NCI-H1694 treated with DMSO at 0.1 percent for 48 hours (cell line): ENCODE measurements around the gene CCDC17.
"Not testable (repeated sequence)": the region's sequence is repeated elsewhere in the genome, so short reads cannot be mapped to it uniquely, and the experiment has no call there.

Source experiments
- DNase-seq: peaks from one replicate; lab custom pipeline; 2025; lab: John Stamatoyannopoulos, UW

Gene CCDC17

DNA sequence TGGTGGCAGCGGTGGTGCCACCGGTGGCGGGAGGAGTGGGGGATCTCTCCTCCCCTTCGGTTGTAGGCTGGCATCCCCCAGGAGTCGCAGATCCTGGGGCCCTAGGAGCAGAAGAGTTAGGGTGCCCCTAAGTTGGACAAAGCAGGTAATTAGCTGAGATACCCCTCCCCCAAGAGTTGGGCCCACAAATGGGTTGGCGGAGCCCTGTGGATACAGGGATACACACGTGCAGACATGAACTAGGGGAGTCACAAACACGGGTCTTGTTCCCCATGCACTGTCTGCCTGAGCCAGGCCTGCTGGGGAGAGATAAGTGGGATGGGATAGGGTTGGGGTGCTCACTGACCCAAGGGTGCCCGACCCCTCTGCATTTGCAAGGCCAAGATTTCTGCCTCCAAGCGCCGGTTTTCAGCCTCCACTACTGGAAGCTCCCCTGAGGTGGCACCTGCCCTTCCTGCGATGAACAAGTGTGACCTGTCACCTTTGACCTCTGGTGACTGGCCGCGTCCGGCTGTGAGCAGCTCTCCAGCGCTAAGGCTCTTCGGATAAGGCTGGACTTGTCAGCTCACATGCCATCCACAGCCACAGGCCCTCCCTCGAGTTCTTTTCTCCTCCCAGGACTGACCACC is 1.8 kb downstream of the CCDC17 start:
- DNase-seq = no peak

DNA sequence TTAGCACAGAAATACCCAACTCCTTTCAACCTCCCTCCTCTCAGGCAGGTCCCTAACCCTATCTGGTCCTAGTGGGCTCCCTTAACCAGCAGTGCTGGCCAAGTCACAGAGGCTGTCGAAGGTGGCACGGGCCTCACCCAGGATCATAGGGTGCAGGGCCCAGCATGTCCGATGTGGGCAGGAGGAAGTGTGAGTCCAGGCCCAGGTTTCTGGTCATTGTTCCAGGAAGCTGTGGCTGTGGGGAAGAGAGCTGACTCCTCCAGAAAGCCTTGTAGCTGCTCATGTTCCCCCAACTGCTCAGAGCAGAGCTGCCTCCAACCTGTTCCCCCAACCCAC is 2.4 kb downstream of the CCDC17 start:
- DNase-seq = no peak

DNA sequence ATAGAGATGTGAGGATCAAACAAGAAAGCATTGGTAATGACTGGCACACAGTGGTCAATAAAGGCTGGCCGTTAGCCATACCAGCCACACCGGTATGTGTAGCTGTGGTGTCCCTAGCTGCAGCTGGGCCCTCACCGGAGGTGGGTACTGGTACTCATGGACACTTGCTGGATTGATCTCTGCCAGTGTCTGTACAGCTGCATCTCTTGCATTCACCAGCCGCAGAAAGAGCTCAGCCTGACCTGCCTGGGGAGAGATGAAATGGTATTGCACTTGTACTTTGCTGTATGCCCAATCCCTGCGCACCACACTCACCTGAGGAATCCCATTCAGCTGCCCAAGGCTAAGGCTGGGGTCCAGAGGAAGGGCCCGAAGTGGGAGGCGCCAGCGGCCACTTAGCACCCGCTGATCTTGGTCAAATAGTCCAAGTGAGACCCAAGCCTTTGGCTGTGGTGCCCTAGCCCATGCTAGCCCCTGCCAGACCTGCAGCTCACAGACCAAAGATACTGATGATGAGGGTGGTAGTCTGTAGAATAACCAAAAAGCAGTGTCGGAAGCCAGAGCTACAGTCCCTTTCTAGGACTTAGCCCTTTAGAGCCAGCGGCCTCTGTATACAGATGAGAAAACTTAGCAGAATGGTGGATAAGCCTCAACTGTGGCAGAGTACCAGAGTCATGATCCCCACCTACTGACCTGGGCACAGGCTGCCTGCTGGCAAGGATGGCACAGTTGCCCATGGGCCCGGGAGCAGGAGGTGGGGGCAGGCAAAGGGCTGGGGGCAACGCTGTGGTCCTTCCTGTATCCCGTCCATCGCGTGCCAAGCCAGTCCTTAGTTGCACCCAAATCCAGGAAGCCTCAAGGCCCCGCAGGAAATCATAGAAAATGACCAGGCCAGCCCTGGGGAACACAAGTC is 3.0 kb downstream of the CCDC17 start:
- DNase-seq = no peak

DNA sequence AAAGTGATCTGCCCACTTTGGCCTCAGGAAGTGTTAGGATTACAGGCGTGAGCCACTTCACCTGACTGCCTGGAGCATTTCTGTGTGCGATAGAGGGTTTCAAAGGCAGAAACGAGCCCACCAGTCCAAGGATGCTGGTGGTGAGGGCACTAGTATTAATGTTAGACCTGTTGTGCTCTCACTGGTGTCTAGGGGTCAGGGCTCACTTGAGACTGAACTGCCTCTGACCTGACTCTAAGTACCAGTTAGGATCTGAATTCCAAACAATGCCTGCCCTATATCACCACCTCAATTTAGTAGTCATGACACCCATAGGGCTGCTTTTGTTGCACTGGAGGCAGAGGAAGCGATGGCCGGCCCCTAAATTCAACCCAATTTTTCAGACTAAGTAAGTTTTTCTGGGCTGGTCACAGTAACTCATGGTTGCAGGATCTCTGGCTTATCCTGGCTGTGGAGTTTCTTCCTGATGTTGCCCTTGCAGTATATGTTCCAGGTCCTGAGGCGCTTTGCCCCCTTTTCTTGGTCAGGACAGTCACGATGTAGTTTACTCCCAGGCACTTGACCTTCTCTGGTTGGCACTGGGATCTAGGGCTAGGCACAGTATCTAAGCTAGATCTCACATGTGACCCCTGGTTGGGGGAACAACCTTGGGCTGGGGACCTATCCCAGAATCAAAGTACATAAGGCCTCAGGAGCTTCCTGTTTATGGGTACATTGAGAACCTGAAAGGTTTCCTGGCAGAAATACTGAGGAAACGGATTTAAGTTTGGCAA is 4.5 kb downstream of the CCDC17 start:
- no peak for DNase-seq

DNA sequence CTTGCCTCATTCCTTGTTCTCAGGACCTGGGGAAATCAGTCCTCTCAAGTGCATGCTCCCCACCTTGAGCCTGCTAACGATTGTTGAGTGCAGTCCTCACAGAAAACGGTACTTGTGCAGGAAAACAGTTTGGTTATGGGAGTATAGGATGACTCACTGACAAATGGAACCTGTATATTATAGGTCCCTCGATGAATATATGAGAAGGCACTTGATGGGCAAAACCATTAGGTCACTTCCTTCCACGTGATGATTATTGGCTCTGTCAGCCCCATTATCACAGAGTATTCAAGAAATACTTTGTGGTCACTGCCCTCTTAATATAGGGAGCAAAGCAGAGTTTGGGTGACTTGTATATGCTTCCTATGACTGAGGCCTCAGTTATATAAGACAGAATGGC is 6.2 kb downstream of the CCDC17 start:
- DNase-seq = no peak

DNA sequence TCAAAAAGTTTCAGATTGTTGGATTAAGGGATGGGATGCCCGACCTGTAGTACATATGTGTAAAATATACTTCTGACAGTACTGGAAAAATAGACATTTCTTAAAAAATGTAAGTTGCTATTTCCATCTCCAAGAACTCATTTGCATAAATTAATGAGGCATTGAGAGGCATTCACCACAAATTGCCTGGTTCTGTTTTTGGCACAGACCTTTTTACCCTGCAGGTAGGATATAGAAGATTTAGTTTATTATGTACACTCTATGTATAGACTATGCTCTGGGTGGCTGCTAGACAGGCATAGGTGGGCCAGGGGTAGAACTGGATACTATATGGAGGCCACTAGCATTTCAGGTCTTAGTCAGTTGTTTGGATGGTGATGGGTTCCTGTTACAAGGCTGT is 8.0 kb downstream of the CCDC17 start:
- no peak for DNase-seq

DNA sequence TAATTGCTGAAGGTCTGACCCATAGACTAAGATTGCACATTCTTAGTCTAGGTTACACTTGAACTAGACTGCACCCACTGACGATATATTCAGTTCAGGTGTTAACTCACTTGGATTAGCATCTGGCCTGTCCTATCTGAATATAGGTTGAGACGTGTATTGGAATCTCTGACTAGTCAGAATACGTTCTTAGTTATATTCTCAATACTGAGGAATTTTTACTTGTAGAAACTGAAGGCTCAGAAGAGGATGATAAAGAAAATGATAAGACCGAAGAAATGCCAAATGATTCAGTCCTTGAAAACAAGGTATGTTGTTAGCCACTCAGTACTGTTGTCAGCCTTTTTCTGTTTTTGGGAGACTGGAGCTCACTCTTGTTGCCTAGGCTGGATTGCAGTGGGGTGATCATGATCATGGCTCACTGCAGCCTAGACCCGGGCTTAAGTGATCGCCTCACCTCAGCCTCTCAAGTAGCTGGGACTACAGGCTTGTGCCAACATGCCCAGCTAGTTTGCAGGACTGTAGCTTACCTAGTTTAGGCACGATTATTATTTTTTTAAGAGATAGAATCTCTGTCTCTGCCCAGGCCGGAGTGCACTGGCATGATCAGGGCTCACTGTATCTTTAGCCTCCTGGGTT is 10.8 kb downstream of the CCDC17 start:
- DNase-seq = no peak

DNA sequence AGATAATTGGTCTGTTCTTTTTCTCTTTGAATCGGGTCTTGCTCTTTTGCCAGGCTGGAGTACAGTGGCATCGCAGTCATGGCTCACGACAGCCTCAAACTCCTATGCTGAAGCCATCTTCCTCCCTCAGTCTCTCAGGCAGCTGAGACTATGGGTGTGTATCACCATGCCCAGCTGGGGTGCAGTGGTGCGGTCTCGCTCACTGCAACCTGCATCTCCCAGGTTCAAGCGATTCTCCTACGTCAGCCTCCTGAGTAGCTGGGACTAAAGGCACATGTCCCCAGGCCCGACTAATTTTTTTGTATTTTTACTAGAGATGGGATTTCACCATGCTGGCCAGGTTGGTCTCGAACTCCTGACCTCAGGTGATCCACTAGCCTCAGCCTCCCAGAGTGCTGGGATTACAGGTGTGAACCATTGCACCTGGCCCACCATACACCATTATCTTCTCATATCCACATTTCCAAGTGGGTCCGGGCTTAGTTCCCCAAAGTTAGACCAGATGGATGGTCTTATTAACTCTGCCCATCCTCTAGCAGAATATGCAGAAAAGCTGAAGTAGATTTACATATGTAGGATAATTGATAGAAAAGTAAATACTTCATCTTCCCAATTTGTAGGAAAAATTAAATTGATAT is 13.1 kb downstream of the CCDC17 start:
- no peak for DNase-seq

DNA sequence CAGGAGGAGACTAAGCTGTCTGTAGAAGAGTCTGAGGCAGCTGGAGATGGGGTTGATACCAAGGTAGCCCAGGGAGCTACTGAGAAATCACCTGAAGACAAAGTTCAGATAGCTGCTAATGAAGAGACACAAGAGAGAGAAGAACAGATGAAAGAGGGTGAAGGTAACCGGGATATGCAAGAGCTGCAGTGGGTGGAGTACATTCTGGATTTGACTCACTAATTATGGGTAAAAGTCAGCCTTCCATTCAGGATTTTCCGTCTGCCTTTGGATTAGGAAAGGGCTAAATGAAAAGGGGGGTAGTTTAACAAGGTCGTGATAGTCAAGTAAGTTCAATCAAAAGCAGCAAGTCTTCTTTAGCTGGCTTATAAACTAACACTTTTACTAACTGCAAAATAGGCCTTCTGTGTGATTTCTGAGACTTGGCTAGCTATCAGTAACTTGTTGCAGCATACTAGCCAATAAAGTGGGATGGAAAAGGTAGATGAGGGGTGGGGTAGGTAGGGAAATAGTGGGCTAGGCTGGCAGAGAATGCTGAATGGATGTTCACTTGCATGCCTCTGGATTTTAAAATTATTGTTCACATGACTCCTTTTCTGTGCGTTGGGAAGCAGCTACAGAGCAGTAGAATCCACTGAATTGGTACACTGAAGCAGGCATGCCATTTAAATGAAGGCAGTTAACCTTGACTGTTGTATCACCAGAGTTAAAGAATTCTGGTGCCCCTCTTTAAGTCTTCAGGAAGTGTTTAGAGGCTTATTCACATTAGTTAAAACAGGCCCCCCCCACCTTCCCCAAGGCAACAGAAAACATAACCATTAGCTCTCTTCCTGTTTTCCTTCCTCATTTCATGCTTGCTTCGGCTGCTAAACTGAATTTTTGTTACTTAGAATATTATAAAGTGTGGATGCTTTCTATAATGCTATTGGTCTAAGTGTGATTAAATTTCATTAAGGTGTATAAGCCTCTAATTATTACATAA is 15.4 kb downstream of the CCDC17 start:
- DNase-seq = no peak

DNA sequence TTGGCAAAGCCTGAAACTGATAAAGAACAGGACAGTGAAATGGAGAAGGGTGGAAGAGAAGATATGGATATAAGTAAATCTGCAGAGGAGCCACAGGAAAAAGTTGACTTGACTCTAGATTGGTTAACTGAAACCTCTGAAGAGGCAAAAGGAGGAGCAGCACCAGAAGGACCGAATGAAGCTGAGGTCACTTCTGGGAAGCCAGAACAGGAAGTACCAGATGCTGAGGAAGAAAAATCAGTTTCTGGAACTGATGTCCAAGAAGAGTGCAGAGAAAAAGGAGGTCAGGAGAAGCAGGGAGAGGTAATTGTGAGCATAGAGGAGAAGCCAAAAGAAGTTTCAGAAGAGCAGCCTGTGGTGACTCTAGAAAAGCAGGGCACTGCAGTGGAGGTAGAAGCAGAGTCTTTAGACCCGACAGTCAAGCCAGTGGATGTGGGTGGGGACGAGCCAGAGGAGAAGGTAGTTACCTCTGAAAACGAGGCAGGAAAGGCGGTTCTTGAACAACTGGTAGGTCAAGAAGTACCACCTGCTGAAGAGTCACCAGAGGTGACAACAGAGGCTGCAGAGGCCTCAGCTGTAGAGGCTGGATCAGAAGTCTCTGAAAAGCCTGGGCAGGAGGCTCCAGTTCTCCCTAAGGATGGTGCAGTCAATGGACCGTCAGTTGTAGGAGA is 16.3 kb downstream of the CCDC17 start:
- no peak for DNase-seq

DNA sequence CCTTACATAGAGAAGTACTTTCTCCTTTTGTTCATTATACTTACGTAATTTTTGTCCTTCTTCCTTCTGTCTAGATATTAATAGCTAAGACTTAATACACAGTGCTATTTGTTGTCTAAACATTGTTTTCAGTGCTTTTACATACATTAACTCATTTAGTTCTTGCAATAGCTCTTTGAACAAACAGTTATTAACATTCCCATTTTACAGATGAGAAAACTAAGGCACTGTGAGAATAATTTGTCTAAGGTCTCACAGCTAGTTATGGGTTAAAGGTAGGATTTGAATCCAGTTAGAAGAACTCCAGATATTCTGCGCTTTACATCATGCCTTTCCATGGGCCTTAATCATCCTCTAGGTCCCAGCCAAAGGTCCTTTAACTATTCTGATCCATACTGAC is 19.6 kb downstream of the CCDC17 start:
- DNase-seq = no peak

DNA sequence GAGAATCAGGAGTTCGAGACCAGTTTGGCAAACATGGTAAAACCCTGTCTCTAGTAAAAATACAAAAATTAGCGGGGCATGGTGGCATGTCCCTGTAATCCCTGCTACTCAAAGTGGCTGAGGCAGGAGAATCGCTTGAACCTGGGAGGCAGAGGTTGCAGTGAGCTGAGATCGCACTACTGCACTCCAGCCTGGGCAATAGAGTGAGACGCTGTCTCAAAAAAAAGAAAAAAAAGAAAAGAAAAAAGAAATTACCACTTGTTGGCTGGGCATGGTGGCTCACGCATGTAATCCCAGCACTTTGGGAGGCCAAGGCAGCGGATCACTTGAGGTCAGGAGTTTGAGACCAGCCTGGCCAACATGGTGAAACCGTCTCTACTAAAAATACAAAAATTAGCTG is 27.1 kb downstream of the CCDC17 start:
- DNase-seq = not testable (repeated sequence)

DNA sequence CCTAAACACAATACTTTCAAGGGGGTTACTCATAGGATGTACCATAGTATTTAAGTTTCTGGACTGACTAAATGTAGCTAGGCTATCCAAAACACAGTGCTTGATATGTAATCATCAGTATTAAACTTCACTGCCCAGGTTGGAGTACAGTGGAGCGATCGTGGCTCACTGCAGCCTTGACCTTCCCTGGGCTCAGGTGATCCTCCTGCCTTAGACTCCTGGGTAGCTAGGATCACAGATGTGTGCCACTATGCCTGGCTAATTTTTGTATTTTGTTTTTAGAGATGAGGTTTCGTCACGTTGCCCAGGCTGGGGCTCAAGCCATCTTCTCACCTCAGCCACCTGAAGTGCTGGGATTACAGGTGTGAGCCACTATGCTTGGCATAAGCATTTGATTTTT is 29.4 kb downstream of the CCDC17 start:
- no peak for DNase-seq

DNA sequence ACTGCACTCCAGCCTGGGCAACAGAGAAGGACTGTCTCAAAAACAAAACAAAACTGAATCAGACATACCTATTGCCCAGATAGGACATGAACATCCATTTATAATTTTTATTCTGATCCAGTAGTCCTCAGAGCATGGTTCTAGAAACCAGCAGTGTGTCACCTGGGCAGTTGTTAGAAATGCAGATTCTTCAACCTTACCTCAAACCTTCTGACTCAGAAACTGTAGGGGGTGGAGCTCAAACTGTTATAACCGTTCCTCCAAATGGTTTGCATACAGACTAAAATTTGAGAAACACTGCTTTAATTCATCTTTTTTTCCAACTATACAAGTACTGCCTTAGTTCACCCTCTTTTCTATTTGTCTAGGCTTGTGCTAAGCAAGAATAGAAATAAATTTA is 34.0 kb downstream of the CCDC17 start:
- no peak for DNase-seq

DNA sequence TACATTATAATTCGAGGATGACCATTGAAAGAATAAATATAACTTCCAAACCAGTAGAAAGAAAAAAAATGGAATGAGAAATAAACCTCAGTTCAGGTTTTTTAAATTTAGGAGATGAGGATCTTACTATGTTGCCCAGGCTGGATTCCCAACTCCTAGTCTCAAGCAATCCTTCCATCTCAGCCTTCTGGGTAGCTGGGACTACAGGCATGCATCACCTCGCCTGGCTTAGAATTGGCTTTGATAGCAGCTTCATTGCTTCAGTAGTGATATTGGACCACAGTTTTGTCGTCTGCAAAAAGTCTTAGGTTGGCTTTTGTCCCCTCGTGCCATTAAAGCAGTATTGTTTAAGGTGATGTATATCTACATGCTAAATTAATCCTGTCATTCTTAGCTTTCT is 37.1 kb downstream of the CCDC17 start:
- DNase-seq = no peak

DNA sequence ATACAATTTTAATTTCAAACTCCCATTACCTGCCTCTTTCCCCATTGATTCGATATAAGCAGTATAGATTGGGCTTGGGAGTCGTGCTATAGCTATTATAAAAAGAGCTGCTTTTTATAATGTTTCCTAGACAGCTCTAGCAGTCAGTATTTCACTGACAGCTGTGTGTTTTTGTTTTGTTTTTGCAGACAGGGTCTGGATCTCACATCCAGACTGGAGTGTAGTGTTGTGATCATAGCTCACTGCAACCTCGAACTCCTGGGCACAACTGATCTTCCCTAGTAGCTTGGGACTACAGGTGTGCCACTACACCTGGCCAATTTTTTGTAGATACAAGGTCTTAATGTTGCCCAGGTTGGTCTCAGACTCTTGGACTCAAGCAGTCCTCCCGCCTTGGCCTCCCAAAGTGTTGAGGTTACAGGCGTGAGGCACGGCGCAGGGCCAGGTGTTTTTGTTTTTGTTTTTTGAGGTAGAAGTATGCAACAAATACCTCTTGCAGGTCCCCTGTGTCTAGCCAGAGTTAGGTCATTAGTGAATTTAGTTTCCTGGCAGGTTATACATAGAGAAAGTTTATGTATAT is 38.3 kb downstream of the CCDC17 start:
- DNase-seq = no peak

DNA sequence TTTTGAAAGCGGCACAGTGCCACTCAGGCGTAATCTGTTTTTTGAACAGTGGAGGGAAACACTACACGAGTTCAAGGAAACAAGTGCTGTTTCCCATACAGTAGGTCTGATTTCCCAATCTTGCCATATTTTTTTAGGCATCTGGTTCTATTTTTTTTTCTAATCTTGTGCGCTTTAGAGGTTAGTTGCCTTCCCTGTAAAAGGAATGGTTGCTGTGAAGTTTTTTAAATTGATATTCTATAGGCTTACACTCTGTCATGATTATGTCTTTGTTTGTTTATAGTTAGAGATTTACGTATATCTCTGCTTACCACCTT is 38.8 kb downstream of the CCDC17 start:
- DNase-seq = no peak

DNA sequence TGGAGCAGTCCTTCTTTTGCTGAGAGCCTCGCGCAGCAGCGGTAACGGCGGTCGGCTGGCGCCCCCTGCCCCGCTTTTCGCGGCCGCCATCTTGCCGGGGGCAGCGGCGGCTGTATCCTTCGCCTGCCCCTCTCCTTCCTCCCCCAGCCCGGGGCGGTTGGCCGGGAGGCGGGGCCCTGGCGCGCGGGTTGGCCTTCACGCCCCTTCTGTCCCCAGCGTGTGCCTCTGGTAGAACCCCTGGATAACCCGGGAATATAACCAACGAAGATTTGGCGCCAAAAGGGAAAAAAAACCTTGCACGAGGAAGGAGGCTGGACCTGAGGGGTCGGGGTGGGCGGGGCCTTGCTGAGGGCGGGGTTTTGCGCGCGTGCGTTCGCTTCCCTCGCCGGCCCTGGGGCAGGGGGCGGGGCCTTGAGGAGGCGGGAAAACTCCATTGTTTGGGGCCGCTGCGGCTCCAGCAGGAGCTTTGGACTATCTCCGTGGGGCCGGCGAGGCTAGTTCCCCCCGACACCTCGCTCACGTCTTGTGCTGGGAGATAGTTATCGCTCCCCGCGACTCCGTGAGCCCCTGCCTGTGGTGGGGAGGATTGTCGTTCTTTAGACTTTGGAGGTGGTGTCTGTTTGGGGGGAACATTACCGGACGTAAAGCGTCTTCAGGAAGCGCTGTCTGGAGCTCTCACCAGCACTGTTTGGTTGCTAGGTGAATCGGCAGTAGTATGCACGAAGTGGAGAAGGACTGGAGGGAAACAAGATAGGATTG is 39.3 kb downstream of the CCDC17 start:
- DNase-seq = peak; percentile 78

DNA sequence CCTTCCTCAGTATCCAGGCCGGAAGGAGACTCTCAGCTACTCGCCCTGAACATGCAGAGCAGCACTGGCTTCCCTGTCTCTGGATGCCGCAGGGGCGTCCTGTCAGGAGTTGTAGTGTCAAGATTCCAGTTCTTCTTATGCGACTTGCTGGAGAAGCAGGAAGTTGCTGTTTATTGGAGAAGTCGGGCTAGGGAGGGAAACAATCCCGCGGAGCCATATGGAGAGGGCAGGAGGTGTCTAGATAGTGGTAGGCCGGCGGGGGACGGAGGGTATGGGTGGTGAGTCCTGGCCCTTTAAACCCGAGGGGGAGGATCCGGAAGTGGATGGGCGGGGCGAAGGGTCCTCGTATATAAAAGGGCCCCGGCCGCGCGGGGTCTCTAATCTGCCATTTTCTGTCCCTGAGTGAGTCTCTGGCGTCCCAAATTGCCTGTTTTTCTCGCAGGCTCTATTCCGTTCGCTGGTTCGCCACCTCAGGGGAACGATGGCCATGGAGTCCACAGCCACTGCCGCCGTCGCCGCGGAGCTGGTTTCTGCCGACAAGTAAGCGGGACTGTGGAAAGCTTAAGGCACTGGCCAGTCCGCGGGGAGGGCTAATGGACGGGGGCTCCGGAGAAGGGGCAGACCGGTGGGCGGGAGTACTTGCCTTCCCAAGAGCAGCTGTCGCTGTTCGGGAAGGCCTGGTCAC is 40.0 kb downstream of the CCDC17 start, which contains the start of gene NASP:
TSS of gene NASP (plus strand) at position 376 of the 685 bp plus-strand sequence. CDS start at position 482, 106 bp downstream.
- peak; percentile 77 for DNase-seq
